Hepatocyte (in vitro differentiated cells): Measurements from ENCODE around the gene CENPA.

Experiments
- CTCF ChIP-seq: fragments of 200-600 bp; sonication (generic); IDR thresholded peaks from 2 replicates; pipeline ENCODE4 v1.5.1; 2016; ENCODE audit warnings: antibody characterized with exemption, mild to moderate bottlenecking; ENCODE audit not compliant: poor library complexity
- EZH2 ChIP-seq: fragments of 200-600 bp; sonication (generic); IDR thresholded peaks from 2 replicates; pipeline ENCODE4 v1.6.1; 2016; ENCODE audit warnings: antibody characterized with exemption, mild to moderate bottlenecking, borderline replicate concordance
- EZH2phosphoT487 ChIP-seq: fragments of 200-600 bp; sonication (generic); IDR thresholded peaks from one replicate; pipeline ENCODE4 v1.6.1; 2018; ENCODE audit warnings: antibody characterized with exemption, mild to moderate bottlenecking, low read depth, moderate library complexity; ENCODE audit not compliant: unreplicated experiment, severe bottlenecking

- TF ChIP-seq CTCF: no peak
- TF ChIP-seq EZH2: no peak
- TF ChIP-seq EZH2phosphoT487: no peak
Measured at GRCh38 chr2:26744953-26745352, 40.9 kb upstream of the CENPA start.
